Endothelial cell (in vitro differentiated cells): Measurements from ENCODE around the gene NKAIN2. TPM values are rescaled to one million over a fixed set of nuclear protein-coding genes. Genes with fewer than 3 reads are reported as not detected.

Experiments
- DNase-seq: peaks from one replicate; pipeline ENCODE4 v3.0.0; 2021; ENCODE audit warnings: low spot score
- H3K27ac Mint-ChIP-seq: one replicate; pipeline ENCODE4 v1.8.0; 2021; ENCODE audit warnings: mixed read lengths, inconsistent platforms; ENCODE audit not compliant: unreplicated experiment
- H3K27me3 Mint-ChIP-seq: one replicate; pipeline ENCODE4 v1.8.0; 2021; ENCODE audit warnings: mild to moderate bottlenecking, moderate library complexity, mixed read lengths, inconsistent platforms; ENCODE audit not compliant: unreplicated experiment
- H3K36me3 Mint-ChIP-seq: one replicate; pipeline ENCODE4 v1.8.0; 2021; ENCODE audit warnings: mild to moderate bottlenecking, low read depth, mixed read lengths, inconsistent platforms; ENCODE audit not compliant: unreplicated experiment
- H3K4me1 Mint-ChIP-seq: one replicate; pipeline ENCODE4 v1.8.0; 2021; ENCODE audit warnings: mild to moderate bottlenecking, mixed read lengths, inconsistent platforms; ENCODE audit not compliant: unreplicated experiment
- H3K4me3 Mint-ChIP-seq: one replicate; pipeline ENCODE4 v1.8.0; 2021; ENCODE audit warnings: mild to moderate bottlenecking, mixed read lengths, inconsistent platforms; ENCODE audit not compliant: unreplicated experiment
- H3K9me3 Mint-ChIP-seq: one replicate; pipeline ENCODE4 v1.8.0; 2021; ENCODE audit warnings: mixed read lengths, inconsistent platforms; ENCODE audit not compliant: unreplicated experiment
- CTCF ChIP-seq: fragments of 200-600 bp; sonication (generic); IDR thresholded peaks from one replicate; pipeline ENCODE4 v1.5.0; 2021; ENCODE audit warnings: antibody characterized with exemption; ENCODE audit not compliant: unreplicated experiment
- total RNA-seq: library from RNA; stranded (reverse); fragmentation: NEBNext Ultra II Directional; extraction: Animal tissue kit (Norgen Biotek cat#: 25700); gene quantifications from one replicate; pipeline ENCODE4 v1.2.1, GENCODE V29; 2021; ENCODE audit not compliant: unreplicated experiment

The NKAIN2 gene
- total RNA-seq, 1 donor from 2014 or later = 9.5 TPM

- Mint-ChIP-seq H3K36me3 (peaks cover 7% of the 10 kb centered on the region), H3K9me3 (no peaks in the 10 kb centered on the region), H3K4me1 (no peaks in the 10 kb centered on the region), H3K27ac (no peak overlapping the region), H3K4me3 (no peak overlapping the region), H3K27me3 (peaks cover 2% of the 10 kb centered on the region)
- TF ChIP-seq CTCF = no peak
- DNase-seq = no peak
Observed at GRCh38 chr6:124573953-124574352, 770.3 kb downstream of the NKAIN2 start.

- Mint-ChIP-seq H3K27me3 (no peaks in the 10 kb centered on the region), H3K4me1 (no peaks in the 10 kb centered on the region), H3K9me3 (no peaks in the 10 kb centered on the region), H3K36me3 (no peaks in the 10 kb centered on the region), H3K27ac (no peak overlapping the region), H3K4me3 (no peak overlapping the region)
- DNase-seq = no peak
- no peak for TF ChIP-seq CTCF
Observed at GRCh38 chr6:124577734-124578281, 774.1 kb downstream of the NKAIN2 start.

GRCh38 chr6:124590001-124590400, 786.3 kb downstream of the NKAIN2 start:
- Mint-ChIP-seq H3K36me3 (no peaks in the 10 kb centered on the region), H3K9me3 (no peaks in the 10 kb centered on the region), H3K27me3 (peaks cover 2% of the 10 kb centered on the region), H3K4me3 (no peak overlapping the region), H3K4me1 (peaks cover 19% of the 10 kb centered on the region), H3K27ac (no peak overlapping the region)
- DNase-seq = no peak
- TF ChIP-seq CTCF = no peak

- Mint-ChIP-seq H3K4me3 (no peak overlapping the region), H3K27me3 (no peaks in the 10 kb centered on the region), H3K36me3 (no peaks in the 10 kb centered on the region), H3K27ac (no peak overlapping the region), H3K4me1 (peaks cover 6% of the 10 kb centered on the region), H3K9me3 (no peaks in the 10 kb centered on the region)
- no peak for DNase-seq
- TF ChIP-seq CTCF = no peak
Observed at GRCh38 chr6:124599656-124600055, 796.0 kb downstream of the NKAIN2 start.

- H3K27ac Mint-ChIP-seq = no peak overlapping the region
- no peaks in the 10 kb centered on the region for H3K27me3 Mint-ChIP-seq
- no peak for DNase-seq
- H3K9me3 Mint-ChIP-seq = no peaks in the 10 kb centered on the region
- no peaks in the 10 kb centered on the region for H3K36me3 Mint-ChIP-seq
- H3K4me3 Mint-ChIP-seq = no peak overlapping the region
- no peak for TF ChIP-seq CTCF
- H3K4me1 Mint-ChIP-seq = no peaks in the 10 kb centered on the region
Observed at GRCh38 chr6:124604719-124605118, 801.1 kb downstream of the NKAIN2 start.
